ENCODE data around the gene PLK4. TPM values are rescaled to one million over a fixed set of nuclear protein-coding genes. Genes with fewer than 3 reads are reported as not detected.

Gene PLK4
- total RNA-seq (2012; rRNA removed), result 7.9 and 8.1 TPM in 2 replicates

DNA sequence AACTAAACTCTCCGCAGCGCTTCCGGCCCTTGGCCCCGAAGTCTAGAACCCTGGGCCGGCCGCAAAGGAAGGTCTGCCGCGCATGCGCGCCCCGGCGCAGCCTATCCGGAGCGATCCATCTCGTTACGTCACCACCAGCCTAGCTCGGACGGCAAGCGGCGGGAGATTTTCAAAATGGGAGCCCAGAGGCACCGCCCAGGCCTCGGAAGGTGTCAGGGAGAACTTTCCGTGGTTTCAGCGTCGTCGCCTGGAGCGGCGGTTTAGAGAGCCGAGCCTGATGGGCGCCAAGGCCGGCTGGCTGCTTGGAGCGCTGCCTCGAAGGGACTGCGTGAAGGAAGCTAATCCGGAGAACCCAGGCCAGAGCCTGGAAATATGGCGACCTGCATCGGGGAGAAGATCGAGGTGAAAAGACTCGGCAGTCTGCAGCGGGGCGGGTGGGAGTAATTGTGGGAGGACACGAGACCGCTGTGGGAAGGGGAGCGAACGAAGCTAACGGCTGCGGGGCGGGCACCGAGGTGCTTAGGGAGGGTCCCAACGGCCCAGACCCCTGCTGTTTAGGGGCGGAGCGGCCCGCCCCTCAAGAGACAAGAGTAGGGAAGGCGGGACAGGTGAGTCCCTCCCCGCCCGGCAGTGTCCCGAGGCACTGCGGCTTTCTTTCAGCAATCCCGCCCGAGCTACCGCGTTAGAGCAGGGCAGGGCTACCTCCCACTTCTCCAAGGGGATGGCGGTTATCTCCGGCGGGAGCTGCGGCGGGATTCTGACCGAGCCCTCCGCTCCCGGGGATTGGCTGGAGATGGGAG, at the start of gene PLK4:
TSS of gene PLK4 (plus strand) at position 131 of the 800 bp plus-strand sequence. CDS start at position 373, 242 bp downstream.
- H3K27me3 ChIP-seq (ENCODE audit: control insufficient read depth, insufficient read depth, low read length), result no peaks in the 10 kb centered on the region
- no peaks in the 10 kb centered on the region for H3K9me3 ChIP-seq (replicated peaks; ENCODE audit: low read length)

DNA sequence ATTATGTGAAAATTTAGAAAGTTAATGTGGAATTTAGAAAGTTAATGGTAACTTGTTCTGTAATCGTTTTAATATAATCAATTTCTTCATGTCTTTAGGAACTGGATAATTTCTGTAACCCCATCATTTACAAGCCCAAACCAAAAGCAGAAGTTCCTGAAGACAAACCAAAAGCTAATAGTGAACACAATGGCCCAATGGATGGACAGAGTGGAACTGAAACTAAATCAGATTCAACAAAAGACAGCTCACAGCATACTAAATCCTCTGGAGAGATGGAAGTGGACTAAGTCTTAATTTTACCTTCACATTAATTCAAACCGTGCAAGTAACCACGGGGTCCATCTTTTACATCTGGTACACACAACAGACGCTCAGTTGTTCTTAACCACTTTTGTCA, 48.1 kb upstream of the PLK4 start:
- Histone ChIP-seq H3K4me1 (ENCODE audit: control insufficient read depth, insufficient read depth, low read length) (no peaks in the 10 kb centered on the region), H3K4me3 (ENCODE audit: low read length) (no peak overlapping the region), H3K9ac (ENCODE audit: low read depth, low read length) (no peak overlapping the region), H3K9me3 (replicated peaks; ENCODE audit: low read length) (no peaks in the 10 kb centered on the region), H3K4me2 (ENCODE audit: low read length) (no peak overlapping the region), H3K36me3 (ENCODE audit: insufficient read depth, low read length) (no peaks in the 10 kb centered on the region), H3K27me3 (ENCODE audit: control insufficient read depth, insufficient read depth, low read length) (no peaks in the 10 kb centered on the region)

More for the DNA sequence above, at the start of gene PLK4:
- H3K4me1 ChIP-seq (ENCODE audit: control insufficient read depth, insufficient read depth, low read length), result peaks cover 7% of the 10 kb centered on the region
- peaks cover 4% of the 10 kb centered on the region for H3K36me3 ChIP-seq (ENCODE audit: insufficient read depth, low read length)
- peak within 1 kb of the TSS; percentile 82 for H3K4me2 ChIP-seq (ENCODE audit: low read length)
- H3K4me3 ChIP-seq (ENCODE audit: low read length), result peak within 1 kb of the TSS; percentile 87
- peak within 1 kb of the TSS; percentile 86 for H3K9ac ChIP-seq (ENCODE audit: low read depth, low read length)

DNA sequence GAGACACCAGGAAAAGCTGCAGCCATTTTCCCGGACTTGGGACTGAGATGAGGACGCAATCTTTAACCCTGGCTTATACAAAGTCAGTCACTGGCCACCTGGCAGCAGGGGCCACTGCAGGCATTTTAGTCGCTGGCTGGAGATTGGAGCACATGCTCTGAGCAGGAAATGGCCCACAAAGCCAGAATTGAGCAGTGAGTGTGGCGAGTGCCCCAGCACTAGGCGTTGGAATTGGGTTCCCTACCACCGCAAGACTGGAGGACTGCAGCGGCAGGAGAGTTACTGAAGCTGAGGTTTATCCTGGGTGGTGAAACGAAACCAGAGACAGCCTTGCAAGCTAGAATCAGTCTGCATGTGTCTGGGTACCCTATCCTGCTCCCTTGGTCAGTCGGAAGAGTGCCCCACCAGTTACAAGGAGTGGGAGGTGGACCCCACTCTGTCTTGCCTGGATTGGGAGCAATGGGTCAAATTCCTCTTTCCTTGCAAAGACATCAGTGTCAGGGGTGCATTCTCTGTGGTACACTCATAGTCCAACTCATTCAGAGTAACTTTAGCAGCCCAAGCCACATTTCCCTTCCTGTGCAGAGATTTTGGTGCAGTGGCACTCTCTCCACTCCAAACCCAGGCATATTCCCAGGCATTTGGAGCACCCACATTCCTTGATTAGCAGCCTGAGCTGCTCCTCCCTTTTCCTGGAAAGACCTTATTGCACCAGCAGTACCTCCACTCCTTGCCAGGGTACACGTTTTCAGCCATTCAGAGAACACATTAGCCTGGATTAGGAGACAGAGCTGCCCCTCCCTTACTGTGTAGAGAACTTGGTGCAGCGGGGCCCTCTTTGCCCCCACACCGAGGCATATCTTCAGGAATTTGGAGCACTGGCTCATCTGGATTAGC, 36.7 kb upstream of the PLK4 start:
- Histone ChIP-seq H3K9me3 (replicated peaks; ENCODE audit: low read length) (no peaks in the 10 kb centered on the region), H3K27me3 (ENCODE audit: control insufficient read depth, insufficient read depth, low read length) (no peaks in the 10 kb centered on the region), H3K4me2 (ENCODE audit: low read length) (no peak overlapping the region), H3K4me3 (ENCODE audit: low read length) (no peak overlapping the region), H3K9ac (ENCODE audit: low read depth, low read length) (no peak overlapping the region), H3K4me1 (ENCODE audit: control insufficient read depth, insufficient read depth, low read length) (no peaks in the 10 kb centered on the region), H3K36me3 (ENCODE audit: insufficient read depth, low read length) (no peaks in the 10 kb centered on the region)

DNA sequence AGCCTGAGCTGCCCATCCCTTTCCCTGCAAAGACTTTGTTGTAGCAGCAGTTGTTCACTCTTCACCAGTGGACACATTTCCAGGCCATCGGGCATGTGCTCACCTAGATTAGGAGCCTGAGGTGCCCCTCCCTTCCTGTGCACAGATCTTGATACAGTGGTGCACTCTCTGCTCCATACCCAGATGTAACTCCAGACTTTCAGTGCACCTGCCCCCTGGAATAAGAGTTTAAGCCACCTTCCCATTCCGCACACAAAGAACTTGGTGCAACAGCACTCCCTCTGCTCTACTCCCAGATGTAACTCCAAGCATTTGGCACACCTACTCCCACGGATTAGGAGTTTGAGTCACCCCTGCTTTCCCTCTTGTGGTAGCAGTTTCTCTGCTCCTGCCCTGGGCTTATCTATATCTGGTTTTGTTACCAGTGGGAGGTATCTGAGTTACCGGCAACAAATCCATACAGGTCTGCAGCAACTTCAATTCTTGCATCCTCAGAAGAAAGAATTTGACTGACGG, 36.0 kb upstream of the PLK4 start:
- Histone ChIP-seq H3K4me2 (ENCODE audit: low read length) (no peak overlapping the region), H3K4me3 (ENCODE audit: low read length) (no peak overlapping the region), H3K4me1 (ENCODE audit: control insufficient read depth, insufficient read depth, low read length) (no peaks in the 10 kb centered on the region), H3K27me3 (ENCODE audit: control insufficient read depth, insufficient read depth, low read length) (no peaks in the 10 kb centered on the region), H3K36me3 (ENCODE audit: insufficient read depth, low read length) (no peaks in the 10 kb centered on the region), H3K9me3 (replicated peaks; ENCODE audit: low read length) (peaks cover under 1% of the 10 kb centered on the region), H3K9ac (ENCODE audit: low read depth, low read length) (no peak overlapping the region)

DNA sequence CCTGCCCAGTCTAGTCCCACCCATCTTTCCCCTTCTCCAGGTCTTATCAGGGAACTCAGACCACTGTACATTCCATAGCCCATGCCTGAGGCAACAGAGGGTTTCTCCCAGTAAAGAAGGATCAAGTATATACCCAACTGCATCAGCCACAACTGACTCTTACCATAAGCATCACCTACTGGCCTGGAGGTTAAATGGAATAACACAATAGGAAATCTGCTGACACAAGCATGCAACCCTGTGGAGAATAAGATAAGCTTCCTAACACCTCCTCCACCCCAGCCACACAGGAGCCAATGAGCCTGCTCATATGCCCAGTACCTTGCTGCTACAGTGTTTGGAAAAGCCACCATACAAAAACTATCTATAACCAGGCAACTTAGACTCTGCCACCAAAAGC, 34.6 kb upstream of the PLK4 start:
- Histone ChIP-seq H3K9me3 (replicated peaks; ENCODE audit: low read length) (peaks cover 8% of the 10 kb centered on the region), H3K4me2 (ENCODE audit: low read length) (no peak overlapping the region), H3K27me3 (ENCODE audit: control insufficient read depth, insufficient read depth, low read length) (no peaks in the 10 kb centered on the region), H3K36me3 (ENCODE audit: insufficient read depth, low read length) (no peaks in the 10 kb centered on the region), H3K4me1 (ENCODE audit: control insufficient read depth, insufficient read depth, low read length) (no peaks in the 10 kb centered on the region), H3K9ac (ENCODE audit: low read depth, low read length) (no peak overlapping the region), H3K4me3 (ENCODE audit: low read length) (no peak overlapping the region)

DNA sequence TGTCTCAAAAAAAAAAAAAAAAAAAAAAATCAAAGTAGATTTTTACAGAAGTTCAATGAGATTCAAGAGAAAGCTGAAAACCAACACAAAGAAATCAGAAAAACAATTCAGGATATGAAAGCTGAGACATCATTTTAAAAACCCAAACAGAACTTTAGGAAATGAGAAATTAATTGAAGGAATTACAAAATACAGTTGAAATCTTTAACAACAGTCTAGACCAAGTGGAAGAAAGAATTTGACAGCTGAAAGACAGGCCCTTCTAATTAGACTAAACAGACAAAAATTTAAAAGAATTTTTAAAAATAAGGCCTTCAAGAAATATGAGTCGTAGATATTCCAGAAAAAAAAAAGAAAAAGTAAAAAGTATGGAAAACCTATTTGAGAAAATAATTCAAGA, 33.9 kb upstream of the PLK4 start:
- no peak overlapping the region for H3K4me3 ChIP-seq (ENCODE audit: low read length)
- H3K9ac ChIP-seq (ENCODE audit: low read depth, low read length), result no peak overlapping the region
- H3K27me3 ChIP-seq (ENCODE audit: control insufficient read depth, insufficient read depth, low read length), result no peaks in the 10 kb centered on the region
- no peak overlapping the region for H3K4me2 ChIP-seq (ENCODE audit: low read length)
- no peaks in the 10 kb centered on the region for H3K36me3 ChIP-seq (ENCODE audit: insufficient read depth, low read length)
- H3K4me1 ChIP-seq (ENCODE audit: control insufficient read depth, insufficient read depth, low read length), result no peaks in the 10 kb centered on the region
- H3K9me3 ChIP-seq (replicated peaks; ENCODE audit: low read length), result peaks cover 8% of the 10 kb centered on the region

DNA sequence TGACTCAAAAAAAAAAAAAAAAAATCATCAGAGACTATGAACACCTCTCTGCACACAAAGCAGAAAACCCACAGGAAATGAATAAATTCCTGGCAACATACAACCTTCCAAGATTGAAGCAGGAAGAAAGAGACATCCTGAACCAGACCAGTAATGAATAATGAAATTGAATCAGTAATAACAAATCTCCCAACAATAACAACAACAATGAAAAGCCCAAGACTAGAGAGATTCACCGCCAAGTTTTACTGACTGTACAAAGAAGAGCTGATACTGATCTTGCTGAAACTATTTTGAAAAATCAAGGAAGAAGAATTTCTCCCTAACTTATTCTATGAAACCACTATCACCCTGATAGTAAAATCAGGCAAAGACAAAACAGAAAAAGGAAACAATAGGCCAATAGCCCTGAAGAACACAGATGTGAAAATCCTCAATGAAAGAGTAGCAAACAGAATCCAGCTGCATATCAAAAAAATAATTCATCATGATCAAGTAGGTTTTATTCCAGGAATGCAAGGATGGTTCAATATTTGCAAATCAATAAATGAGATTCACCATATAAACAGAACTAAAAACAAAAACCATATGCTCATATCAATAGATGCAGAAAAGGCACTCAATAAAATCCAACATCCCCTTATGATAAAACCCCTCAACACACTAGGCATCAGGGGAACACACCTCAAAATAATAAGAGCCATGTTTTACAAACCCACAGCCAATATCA, 31.0 kb upstream of the PLK4 start:
- Histone ChIP-seq H3K4me2 (ENCODE audit: low read length) (no peak overlapping the region), H3K9ac (ENCODE audit: low read depth, low read length) (no peak overlapping the region), H3K36me3 (ENCODE audit: insufficient read depth, low read length) (no peaks in the 10 kb centered on the region), H3K4me3 (ENCODE audit: low read length) (no peak overlapping the region), H3K27me3 (ENCODE audit: control insufficient read depth, insufficient read depth, low read length) (no peaks in the 10 kb centered on the region), H3K4me1 (ENCODE audit: control insufficient read depth, insufficient read depth, low read length) (no peaks in the 10 kb centered on the region), H3K9me3 (replicated peaks; ENCODE audit: low read length) (peaks cover 8% of the 10 kb centered on the region)

DNA sequence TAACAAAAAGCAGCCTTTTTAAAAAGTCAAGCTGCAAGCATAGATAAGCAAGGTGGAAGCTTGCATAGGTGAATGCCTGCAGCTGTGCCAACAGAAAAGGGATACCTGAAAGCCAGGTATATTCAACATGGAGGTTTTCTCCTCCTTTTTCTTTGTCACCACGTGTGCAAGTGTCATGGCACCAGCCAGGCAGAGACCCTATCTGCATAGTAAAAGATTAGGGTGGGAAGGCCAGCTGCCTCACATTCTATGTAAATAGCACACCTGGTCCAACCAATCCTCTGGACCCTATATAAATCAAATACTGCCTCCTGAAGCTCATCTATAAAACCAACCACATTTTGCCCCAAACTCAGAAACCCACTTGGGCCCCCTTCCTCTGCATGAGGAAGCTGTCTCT, 28.0 kb upstream of the PLK4 start:
- Histone ChIP-seq H3K4me1 (ENCODE audit: control insufficient read depth, insufficient read depth, low read length) (peaks cover 11% of the 10 kb centered on the region), H3K4me3 (ENCODE audit: low read length) (no peak overlapping the region), H3K36me3 (ENCODE audit: insufficient read depth, low read length) (no peaks in the 10 kb centered on the region), H3K27me3 (ENCODE audit: control insufficient read depth, insufficient read depth, low read length) (no peaks in the 10 kb centered on the region), H3K9ac (ENCODE audit: low read depth, low read length) (no peak overlapping the region), H3K9me3 (replicated peaks; ENCODE audit: low read length) (peaks cover 8% of the 10 kb centered on the region), H3K4me2 (ENCODE audit: low read length) (no peak overlapping the region)

DNA sequence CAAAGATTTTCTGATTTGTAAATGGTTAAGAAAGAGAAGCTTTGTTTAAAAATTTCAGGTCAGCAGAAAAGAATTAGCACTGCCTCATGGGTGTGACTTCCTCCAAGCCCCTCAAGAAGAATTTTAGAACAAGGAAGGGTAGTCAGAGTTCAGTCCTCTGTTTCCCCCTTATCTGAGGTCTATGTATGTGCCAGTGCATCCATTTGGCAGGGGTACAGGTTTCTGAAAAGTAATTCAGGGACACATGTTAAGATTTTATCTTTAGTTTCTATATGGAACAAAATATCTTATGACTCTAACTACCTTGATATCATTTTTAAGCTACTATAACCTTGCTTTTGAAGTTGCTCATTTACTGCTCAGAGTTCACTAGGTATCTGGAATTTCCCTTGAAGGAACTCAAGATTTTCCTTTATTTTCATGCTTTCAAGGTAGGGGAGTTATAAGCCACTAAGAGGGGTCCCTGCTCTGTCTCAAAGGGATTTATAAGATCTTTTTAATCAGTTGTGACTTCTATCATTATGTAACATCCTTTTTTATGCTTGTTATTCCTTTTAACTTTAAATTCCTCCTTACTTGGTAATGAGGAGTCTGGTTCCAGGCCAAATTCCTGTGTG, 24.4 kb upstream of the PLK4 start:
- no peak overlapping the region for H3K4me2 ChIP-seq (ENCODE audit: low read length)
- H3K36me3 ChIP-seq (ENCODE audit: insufficient read depth, low read length), result no peaks in the 10 kb centered on the region
- H3K9me3 ChIP-seq (replicated peaks; ENCODE audit: low read length), result no peaks in the 10 kb centered on the region
- no peak overlapping the region for H3K4me3 ChIP-seq (ENCODE audit: low read length)
- no peak overlapping the region for H3K9ac ChIP-seq (ENCODE audit: low read depth, low read length)
- no peaks in the 10 kb centered on the region for H3K27me3 ChIP-seq (ENCODE audit: control insufficient read depth, insufficient read depth, low read length)
- H3K4me1 ChIP-seq (ENCODE audit: control insufficient read depth, insufficient read depth, low read length), result peaks cover 11% of the 10 kb centered on the region

DNA sequence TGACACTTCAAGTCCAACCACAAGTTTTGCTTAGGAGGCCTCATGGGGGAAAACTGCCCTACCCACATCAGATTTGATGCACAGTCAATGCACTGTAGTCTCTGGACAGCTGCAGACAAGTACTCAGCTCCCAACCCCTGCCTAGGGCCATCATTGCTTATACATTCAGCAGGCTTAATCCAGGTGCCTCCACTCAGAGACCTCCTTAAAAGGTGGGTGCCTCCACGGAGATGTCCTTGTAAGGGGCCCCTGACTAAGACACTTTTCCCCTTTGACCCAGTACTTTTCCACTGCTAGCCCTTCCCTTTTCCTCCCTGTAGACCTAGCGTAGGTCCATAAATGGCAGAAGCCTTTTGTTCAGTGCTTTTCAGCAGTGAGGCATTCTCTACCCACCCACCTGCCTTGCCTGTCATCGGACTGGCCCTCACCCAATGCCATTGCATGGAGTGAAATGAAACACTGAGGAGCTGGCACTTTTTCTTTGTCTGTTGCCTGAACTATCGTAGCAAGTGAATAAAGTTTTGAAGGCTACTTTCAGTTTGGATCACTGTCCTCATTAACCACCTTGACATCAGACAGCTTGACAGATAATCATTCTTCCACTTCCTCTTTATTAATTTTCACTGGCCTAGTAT, 23.8 kb upstream of the PLK4 start:
- H3K4me2 ChIP-seq (ENCODE audit: low read length), result peak overlapping the region; percentile 33
- no peaks in the 10 kb centered on the region for H3K9me3 ChIP-seq (replicated peaks; ENCODE audit: low read length)
- no peak overlapping the region for H3K4me3 ChIP-seq (ENCODE audit: low read length)
- no peaks in the 10 kb centered on the region for H3K27me3 ChIP-seq (ENCODE audit: control insufficient read depth, insufficient read depth, low read length)
- H3K36me3 ChIP-seq (ENCODE audit: insufficient read depth, low read length), result no peaks in the 10 kb centered on the region
- H3K4me1 ChIP-seq (ENCODE audit: control insufficient read depth, insufficient read depth, low read length), result peaks cover 11% of the 10 kb centered on the region
- no peak overlapping the region for H3K9ac ChIP-seq (ENCODE audit: low read depth, low read length)
